ENCODE measurements around the gene PCDHGB3.
A peak's percentile ranks its signal among the peaks of the same experiment; 100 is the strongest.
"Not testable (repeated sequence)": the region's sequence is repeated elsewhere in the genome, so short reads cannot be mapped to it uniquely, and the experiment has no call there.

The PCDHGB3 gene

DNA sequence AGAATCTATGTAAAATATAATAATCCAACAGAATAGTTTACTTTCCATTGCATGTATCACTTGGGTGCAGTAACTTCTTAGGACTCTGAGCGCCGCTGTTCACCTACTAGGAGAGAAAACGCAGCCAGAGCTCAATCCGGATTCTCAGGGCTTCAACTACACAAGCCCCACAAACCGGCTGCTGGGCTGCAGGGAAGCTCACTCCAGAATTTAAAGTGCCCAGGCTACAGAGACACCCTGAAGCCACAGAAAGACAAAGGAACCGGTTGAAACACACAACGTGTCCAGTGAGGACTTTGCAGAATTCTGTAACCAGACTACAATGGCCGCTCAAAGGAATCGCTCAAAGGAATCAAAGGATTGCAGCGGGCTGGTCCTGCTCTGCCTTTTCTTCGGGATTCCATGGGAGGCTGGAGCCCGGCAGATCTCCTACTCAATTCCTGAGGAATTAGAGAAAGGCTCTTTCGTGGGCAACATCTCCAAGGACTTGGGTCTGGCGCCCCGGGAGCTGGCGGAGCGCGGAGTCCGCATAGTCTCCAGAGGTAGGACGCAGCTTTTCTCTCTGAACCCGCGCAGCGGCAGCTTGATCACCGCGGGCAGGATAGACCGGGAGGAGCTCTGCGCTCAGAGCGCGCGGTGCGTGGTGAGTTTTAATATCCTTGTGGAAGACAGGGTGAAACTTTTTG is 43.0 kb downstream of the PCDHGB3 start, which contains the start of gene PCDHGA10:
PCDHGA10 (plus strand) TSS at position 134 of the 686 bp plus-strand sequence; CDS start at position 323, 189 bp downstream.
- no peak for DNase-seq (ENCODE audit: low spot score)
- TF ChIP-seq, protein P1, sequence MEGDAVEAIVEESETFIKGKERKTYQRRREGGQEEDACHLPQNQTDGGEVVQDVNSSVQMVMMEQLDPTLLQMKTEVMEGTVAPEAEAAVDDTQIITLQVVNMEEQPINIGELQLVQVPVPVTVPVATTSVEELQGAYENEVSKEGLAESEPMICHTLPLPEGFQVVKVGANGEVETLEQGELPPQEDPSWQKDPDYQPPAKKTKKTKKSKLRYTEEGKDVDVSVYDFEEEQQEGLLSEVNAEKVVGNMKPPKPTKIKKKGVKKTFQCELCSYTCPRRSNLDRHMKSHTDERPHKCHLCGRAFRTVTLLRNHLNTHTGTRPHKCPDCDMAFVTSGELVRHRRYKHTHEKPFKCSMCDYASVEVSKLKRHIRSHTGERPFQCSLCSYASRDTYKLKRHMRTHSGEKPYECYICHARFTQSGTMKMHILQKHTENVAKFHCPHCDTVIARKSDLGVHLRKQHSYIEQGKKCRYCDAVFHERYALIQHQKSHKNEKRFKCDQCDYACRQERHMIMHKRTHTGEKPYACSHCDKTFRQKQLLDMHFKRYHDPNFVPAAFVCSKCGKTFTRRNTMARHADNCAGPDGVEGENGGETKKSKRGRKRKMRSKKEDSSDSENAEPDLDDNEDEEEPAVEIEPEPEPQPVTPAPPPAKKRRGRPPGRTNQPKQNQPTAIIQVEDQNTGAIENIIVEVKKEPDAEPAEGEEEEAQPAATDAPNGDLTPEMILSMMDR (IDR thresholded peaks at IDR 0.05): no peak
- peak within 1 kb of the TSS; percentile 56 for H3K4me3 ChIP-seq
- H3K27ac ChIP-seq: no peak within 1 kb of the TSS

DNA sequence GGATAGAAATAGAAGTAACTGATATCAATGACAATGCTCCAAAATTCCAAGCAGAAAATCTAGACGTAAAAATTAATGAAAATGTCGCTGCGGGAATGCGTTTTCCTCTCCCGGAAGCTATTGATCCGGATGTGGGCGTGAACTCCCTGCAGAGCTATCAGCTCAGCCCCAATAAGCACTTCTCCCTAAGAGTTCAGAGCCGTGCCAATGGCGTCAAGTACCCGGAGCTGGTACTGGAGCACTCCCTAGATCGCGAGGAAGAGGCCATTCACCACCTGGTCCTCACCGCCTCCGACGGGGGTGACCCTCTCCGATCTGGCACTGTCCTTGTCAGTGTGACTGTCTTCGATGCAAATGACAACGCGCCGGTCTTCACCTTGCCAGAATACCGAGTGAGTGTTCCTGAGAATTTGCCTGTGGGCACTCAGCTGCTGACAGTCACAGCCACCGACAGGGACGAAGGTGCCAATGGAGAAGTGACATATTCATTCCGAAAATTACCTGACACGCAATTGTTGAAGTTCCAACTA is 43.6 kb downstream of the PCDHGB3 start:
- Histone ChIP-seq H3K27ac (no peak overlapping the region), H3K4me3 (peak overlapping the region; percentile 56)
- DNase-seq (ENCODE audit: low spot score): no peak
- TF ChIP-seq, protein P1 (IDR thresholded peaks at IDR 0.05): no peak

DNA sequence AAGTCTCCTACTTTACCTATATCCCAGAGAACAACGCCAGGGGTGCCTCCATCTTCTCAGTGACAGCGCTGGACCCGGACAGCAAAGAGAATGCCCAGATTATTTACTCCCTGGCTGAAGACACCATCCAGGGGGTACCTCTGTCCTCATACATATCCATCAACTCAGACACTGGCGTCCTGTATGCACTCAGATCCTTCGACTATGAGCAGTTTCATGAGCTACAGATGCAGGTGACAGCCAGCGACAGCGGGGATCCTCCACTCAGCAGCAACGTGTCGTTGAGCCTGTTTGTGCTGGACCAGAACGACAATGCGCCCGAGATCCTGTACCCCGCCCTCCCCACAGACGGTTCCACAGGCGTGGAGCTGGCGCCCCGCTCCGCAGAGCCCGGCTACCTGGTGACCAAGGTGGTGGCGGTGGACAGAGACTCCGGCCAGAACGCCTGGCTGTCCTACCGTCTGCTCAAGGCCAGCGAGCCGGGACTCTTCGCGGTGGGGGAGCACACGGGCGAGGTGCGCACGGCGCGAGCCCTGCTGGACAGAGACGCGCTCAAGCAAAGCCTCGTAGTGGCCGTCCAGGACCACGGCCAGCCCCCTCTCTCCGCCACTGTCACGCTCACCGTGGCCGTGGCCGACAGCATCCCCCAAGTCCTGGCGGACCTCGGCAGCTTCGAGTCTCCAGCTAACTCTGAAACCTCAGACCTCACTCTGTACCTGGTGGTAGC is 44.7 kb downstream of the PCDHGB3 start:
- DNase-seq (ENCODE audit: low spot score); H3K27ac ChIP-seq: not testable (repeated sequence)
- H3K4me3 ChIP-seq: peak overlapping the region; percentile 30

DNA sequence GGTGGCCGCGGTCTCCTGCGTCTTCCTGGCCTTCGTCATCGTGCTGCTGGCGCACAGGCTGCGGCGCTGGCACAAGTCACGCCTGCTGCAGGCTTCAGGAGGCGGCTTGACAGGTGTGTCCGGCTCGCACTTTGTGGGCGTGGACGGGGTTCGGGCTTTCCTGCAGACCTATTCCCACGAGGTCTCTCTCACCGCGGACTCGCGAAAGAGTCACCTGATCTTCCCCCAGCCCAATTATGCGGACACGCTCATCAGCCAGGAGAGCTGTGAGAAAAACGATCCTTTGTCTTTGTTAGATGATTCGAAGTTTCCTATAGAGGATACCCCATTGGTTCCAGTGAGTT is 45.2 kb downstream of the PCDHGB3 start:
- not testable (repeated sequence) for DNase-seq (ENCODE audit: low spot score); H3K27ac ChIP-seq
- H3K4me3 ChIP-seq: peak overlapping the region; percentile 30

DNA sequence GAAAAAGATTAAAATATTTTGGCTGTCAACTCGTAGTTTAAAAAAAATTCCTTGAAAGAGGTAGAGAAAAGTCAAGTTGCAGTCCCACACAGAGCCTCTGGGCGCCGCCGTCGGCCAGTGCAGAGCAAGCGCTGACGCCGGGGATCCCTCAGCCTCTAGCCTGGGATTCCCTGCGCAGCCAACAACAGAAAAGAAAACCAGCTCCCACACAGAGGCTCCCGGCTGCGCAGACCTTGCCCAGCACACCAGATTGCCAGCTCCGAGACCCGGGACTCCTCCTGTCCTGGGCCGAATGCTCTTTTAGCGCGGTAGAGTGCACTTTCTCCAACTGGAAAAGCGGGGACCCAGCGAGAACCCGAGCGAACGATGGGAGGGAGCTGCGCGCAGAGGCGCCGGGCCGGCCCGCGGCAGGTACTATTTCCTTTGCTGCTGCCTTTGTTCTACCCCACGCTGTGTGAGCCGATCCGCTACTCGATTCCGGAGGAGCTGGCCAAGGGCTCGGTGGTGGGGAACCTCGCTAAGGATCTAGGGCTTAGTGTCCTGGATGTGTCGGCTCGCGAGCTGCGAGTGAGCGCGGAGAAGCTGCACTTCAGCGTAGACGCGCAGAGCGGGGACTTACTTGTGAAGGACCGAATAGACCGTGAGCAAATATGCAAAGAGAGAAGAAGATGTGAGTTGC is 47.6 kb downstream of the PCDHGB3 start, which contains the start of gene PCDHGB7:
PCDHGB7 (plus strand) TSS at position 184 of the 679 bp plus-strand sequence; CDS start at position 367, 183 bp downstream.
- Histone ChIP-seq H3K27ac (peak within 1 kb of the TSS in 1 of 2 donors; percentile 47), H3K4me3 (peak within 1 kb of the TSS; percentile 70)
- not testable (repeated sequence) for DNase-seq (ENCODE audit: low spot score)
- TF ChIP-seq, protein P1 (IDR thresholded peaks at IDR 0.05): peak; percentile 21

DNA sequence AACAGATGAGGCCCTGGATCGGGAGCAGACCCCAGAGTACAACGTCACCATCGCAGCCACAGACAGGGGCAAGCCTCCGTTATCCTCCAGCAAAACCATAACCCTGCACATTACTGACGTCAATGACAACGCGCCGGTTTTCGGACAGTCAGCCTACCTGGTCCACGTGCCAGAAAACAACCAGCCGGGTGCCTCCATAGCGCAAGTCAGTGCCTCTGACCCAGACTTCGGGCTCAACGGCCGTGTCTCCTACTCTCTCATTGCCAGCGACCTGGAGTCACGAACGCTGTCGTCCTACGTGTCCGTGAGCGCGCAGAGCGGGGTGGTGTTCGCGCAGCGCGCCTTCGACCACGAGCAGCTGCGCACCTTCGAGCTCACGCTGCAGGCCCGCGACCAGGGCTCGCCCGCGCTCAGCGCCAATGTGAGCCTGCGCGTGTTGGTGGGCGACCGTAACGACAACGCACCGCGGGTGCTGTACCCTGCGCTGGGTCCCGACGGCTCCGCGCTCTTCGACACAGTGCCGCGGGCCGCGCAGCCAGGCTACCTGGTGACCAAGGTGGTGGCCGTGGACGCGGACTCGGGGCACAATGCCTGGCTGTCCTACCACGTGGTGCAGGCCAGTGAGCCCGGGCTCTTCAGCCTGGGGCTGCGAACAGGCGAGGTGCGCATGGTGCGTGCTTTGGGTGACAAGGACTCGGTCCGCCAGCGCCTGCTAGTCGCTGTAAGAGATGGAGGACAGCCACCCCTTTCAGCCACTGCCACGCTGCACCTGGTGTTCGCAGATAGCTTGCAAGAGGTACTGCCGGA is 49.2 kb downstream of the PCDHGB3 start:
- peak overlapping the region; percentile 70 for H3K4me3 ChIP-seq
- TF ChIP-seq, protein P1 (IDR thresholded peaks at IDR 0.05): no peak
- no peak for DNase-seq (ENCODE audit: low spot score)
- H3K27ac ChIP-seq: no peak overlapping the region

DNA sequence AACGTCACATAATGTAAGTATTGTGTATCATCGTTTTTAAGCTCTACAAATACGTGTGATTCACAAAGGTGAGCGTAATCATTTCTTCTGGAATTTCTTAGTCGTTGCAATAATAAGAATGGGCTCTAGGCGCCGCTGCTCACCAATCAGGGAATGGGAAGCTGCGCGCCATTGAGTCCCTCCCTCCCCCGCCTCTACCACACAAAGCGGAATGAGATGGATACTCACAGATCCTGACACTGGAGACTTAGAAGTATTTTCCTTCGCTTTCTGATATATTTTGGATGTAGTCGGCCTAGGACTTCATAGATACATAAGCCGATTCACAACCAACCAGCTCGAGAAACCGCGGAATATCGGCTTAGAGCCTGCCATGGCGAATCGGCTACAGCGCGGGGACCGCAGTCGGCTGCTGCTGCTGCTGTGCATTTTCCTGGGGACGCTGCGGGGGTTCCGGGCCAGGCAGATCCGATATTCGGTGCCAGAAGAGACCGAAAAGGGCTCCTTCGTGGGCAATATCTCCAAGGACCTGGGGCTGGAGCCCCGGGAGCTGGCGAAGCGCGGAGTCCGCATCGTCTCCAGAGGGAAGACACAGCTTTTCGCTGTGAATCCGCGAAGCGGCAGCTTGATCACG is 50.9 kb downstream of the PCDHGB3 start, which contains the start of gene PCDHGA11:
PCDHGA11 (plus strand) TSS at position 197 of the 634 bp plus-strand sequence; CDS start at position 374, 177 bp downstream.
- no peak for DNase-seq (ENCODE audit: low spot score)
- Histone ChIP-seq H3K4me3 (peak within 1 kb of the TSS; percentile 70), H3K27ac (no peak within 1 kb of the TSS)
- TF ChIP-seq, protein P1 (IDR thresholded peaks at IDR 0.05): no peak

Measured in coronary artery (tissue), 2 donors.